ENCODE results near the gene RALB.

Gene RALB

GRCh38 chr2:120279708-120280107, 27.1 kb downstream of the RALB start:
- no peak for TF ChIP-seq CTCF (IDR thresholded peaks at IDR 0.05; ENCODE audit: borderline replicate concordance, extremely low read depth, low read length, poor library complexity, severe bottlenecking)
- TF ChIP-seq EZH2 (IDR thresholded peaks at IDR 0.05; ENCODE audit: borderline replicate concordance, low read depth, low read length, severe bottlenecking) = no peak
- peaks cover 14% of the 10 kb centered on the region for H3K9me3 ChIP-seq (ENCODE audit: insufficient read depth, low read length, severe bottlenecking)
- no peak overlapping the region for H3K4me3 ChIP-seq (ENCODE audit: low read depth in 1 of 2, low read length in 2 of 2)
- 0 out of 2 replicates have a peak, but pooled peaks cover 2% of the 10 kb centered on the region for H3K79me2 ChIP-seq (ENCODE audit: insufficient read depth, low read length)
- H3K4me2 ChIP-seq (ENCODE audit: insufficient read depth, low read length) = no peak overlapping the region
- no peaks in the 10 kb centered on the region for H4K20me1 ChIP-seq (ENCODE audit: insufficient read depth, low read length)
- H3K27me3 ChIP-seq (ENCODE audit: insufficient read depth, low read length, poor library complexity) = no peaks in the 10 kb centered on the region
- no peak for DNase-seq
- no peak for ATAC-seq (ENCODE audit: insufficient read depth, low read depth)
- H3K36me3 ChIP-seq (ENCODE audit: insufficient read depth, low read length) = peaks cover 11% of the 10 kb centered on the region
- no peak overlapping the region for H3K9ac ChIP-seq (ENCODE audit: low read depth, low read length)
- H3K27ac ChIP-seq (ENCODE audit: low read length) = no peak overlapping the region
- H2AFZ ChIP-seq (ENCODE audit: low read depth, low read length) = no peak overlapping the region
- H3K4me1 ChIP-seq (ENCODE audit: insufficient read depth, low read length) = no peaks in the 10 kb centered on the region

- H3K9ac ChIP-seq (ENCODE audit: low read depth, low read length) = no peak overlapping the region
- H3K4me3 ChIP-seq (ENCODE audit: low read depth in 1 of 2, low read length in 2 of 2) = no peak overlapping the region
- no peaks in the 10 kb centered on the region for H3K79me2 ChIP-seq (ENCODE audit: insufficient read depth, low read length)
- no peaks in the 10 kb centered on the region for H3K4me1 ChIP-seq (ENCODE audit: insufficient read depth, low read length)
- TF ChIP-seq EZH2 (IDR thresholded peaks at IDR 0.05; ENCODE audit: borderline replicate concordance, low read depth, low read length, severe bottlenecking) = no peak
- no peak for TF ChIP-seq CTCF (IDR thresholded peaks at IDR 0.05; ENCODE audit: borderline replicate concordance, extremely low read depth, low read length, poor library complexity, severe bottlenecking)
- H3K27me3 ChIP-seq (ENCODE audit: insufficient read depth, low read length, poor library complexity) = no peaks in the 10 kb centered on the region
- DNase-seq = no peak
- no peak overlapping the region for H3K27ac ChIP-seq (ENCODE audit: low read length)
- H3K36me3 ChIP-seq (ENCODE audit: insufficient read depth, low read length) = peaks cover 11% of the 10 kb centered on the region
- ATAC-seq (ENCODE audit: insufficient read depth, low read depth) = no peak
- H3K9me3 ChIP-seq (ENCODE audit: insufficient read depth, low read length, severe bottlenecking) = no peaks in the 10 kb centered on the region
- H3K4me2 ChIP-seq (ENCODE audit: insufficient read depth, low read length) = no peak overlapping the region
- no peak overlapping the region for H2AFZ ChIP-seq (ENCODE audit: low read depth, low read length)
- no peaks in the 10 kb centered on the region for H4K20me1 ChIP-seq (ENCODE audit: insufficient read depth, low read length)
Measured at GRCh38 chr2:120283649-120284048, 31.0 kb downstream of the RALB start.

GRCh38 chr2:120285056-120285455, 32.4 kb downstream of the RALB start:
- no peak for TF ChIP-seq EZH2 (IDR thresholded peaks at IDR 0.05; ENCODE audit: borderline replicate concordance, low read depth, low read length, severe bottlenecking)
- no peaks in the 10 kb centered on the region for H4K20me1 ChIP-seq (ENCODE audit: insufficient read depth, low read length)

GRCh38 chr2:120287183-120288015, 34.7 kb downstream of the RALB start:
- ATAC-seq (ENCODE audit: insufficient read depth, low read depth) (no peak), DNase-seq (no peak)
- Histone ChIP-seq H3K9me3 (ENCODE audit: insufficient read depth, low read length, severe bottlenecking) (no peaks in the 10 kb centered on the region), H3K27me3 (ENCODE audit: insufficient read depth, low read length, poor library complexity) (no peaks in the 10 kb centered on the region), H3K9ac (ENCODE audit: low read depth, low read length) (no peak overlapping the region), H3K27ac (ENCODE audit: low read length) (no peak overlapping the region), H3K4me1 (ENCODE audit: insufficient read depth, low read length) (peaks cover 12% of the 10 kb centered on the region; the same call in 1 of the 2 replicates), H3K4me2 (ENCODE audit: insufficient read depth, low read length) (no peak overlapping the region), H4K20me1 (ENCODE audit: insufficient read depth, low read length) (no peaks in the 10 kb centered on the region), H3K79me2 (ENCODE audit: insufficient read depth, low read length) (no peaks in the 10 kb centered on the region), H3K4me3 (ENCODE audit: low read depth in 1 of 2, low read length in 2 of 2) (no peak overlapping the region), H2AFZ (ENCODE audit: low read depth, low read length) (no peak overlapping the region), H3K36me3 (ENCODE audit: insufficient read depth, low read length) (peaks cover 8% of the 10 kb centered on the region)
- no peak for TF ChIP-seq CTCF (IDR thresholded peaks at IDR 0.05; ENCODE audit: borderline replicate concordance, extremely low read depth, low read length, poor library complexity, severe bottlenecking)
- no peak for TF ChIP-seq EZH2 (IDR thresholded peaks at IDR 0.05; ENCODE audit: borderline replicate concordance, low read depth, low read length, severe bottlenecking)

More at GRCh38 chr2:120285056-120285455, 32.4 kb downstream of the RALB start:
- Histone ChIP-seq H3K9me3 (ENCODE audit: insufficient read depth, low read length, severe bottlenecking) (no peaks in the 10 kb centered on the region), H3K4me3 (ENCODE audit: low read depth in 1 of 2, low read length in 2 of 2) (no peak overlapping the region), H3K36me3 (ENCODE audit: insufficient read depth, low read length) (peaks cover 7% of the 10 kb centered on the region), H3K27ac (ENCODE audit: low read length) (no peak overlapping the region), H3K4me2 (ENCODE audit: insufficient read depth, low read length) (no peak overlapping the region), H3K27me3 (ENCODE audit: insufficient read depth, low read length, poor library complexity) (no peaks in the 10 kb centered on the region), H2AFZ (ENCODE audit: low read depth, low read length) (no peak overlapping the region), H3K4me1 (ENCODE audit: insufficient read depth, low read length) (no peaks in the 10 kb centered on the region), H3K79me2 (ENCODE audit: insufficient read depth, low read length) (no peaks in the 10 kb centered on the region), H3K9ac (ENCODE audit: low read depth, low read length) (no peak overlapping the region)
- ATAC-seq (ENCODE audit: insufficient read depth, low read depth) (no peak), DNase-seq (no peak)
